T-helper 1 cell treated with Interleukin-12 subunit alpha and Interleukin-12 subunit beta and Interleukin-4 antibody, amounts not matched to agents 30 μg/mL and 1 μg/mL, for 36 hours (primary cell): ENCODE data around the gene SSC5D.
A peak's percentile ranks its signal among the peaks of the same experiment; 100 is the strongest.

Source experiments
- H3K27ac Mint-ChIP-seq: one replicate; pipeline ENCODE4 v1.8.0; 2021; ENCODE audit warnings: mild to moderate bottlenecking, mixed read lengths
- H3K27me3 Mint-ChIP-seq: one replicate; pipeline ENCODE4 v1.8.0; 2021; ENCODE audit warnings: low read depth, mixed read lengths
- H3K36me3 Mint-ChIP-seq: one replicate; pipeline ENCODE4 v1.8.0; 2021; ENCODE audit warnings: low read depth, mixed read lengths
- H3K4me1 Mint-ChIP-seq: one replicate; pipeline ENCODE4 v1.8.0; 2021; ENCODE audit warnings: low read depth, mixed read lengths
- H3K4me3 Mint-ChIP-seq: one replicate; pipeline ENCODE4 v1.8.0; 2021; ENCODE audit warnings: mild to moderate bottlenecking, moderate library complexity, mixed read lengths
- H3K9me3 Mint-ChIP-seq: one replicate; pipeline ENCODE4 v1.8.0; 2021; ENCODE audit warnings: mixed read lengths

SSC5D gene

GRCh38 chr19:55476100-55476775, 12.0 kb upstream of the SSC5D start, which contains the start of gene ZNF628:
ZNF628 (plus strand) TSS chr19:55476617; CDS start chr19:55479911, 3,294 bp downstream.
- H3K4me3 Mint-ChIP-seq: peak within 1 kb of the TSS; percentile 87
- no peaks in the 10 kb centered on the region for H3K9me3 Mint-ChIP-seq
- H3K27me3 Mint-ChIP-seq: no peaks in the 10 kb centered on the region
- H3K36me3 Mint-ChIP-seq: no peaks in the 10 kb centered on the region
- peaks cover 23% of the 10 kb centered on the region for H3K4me1 Mint-ChIP-seq
- H3K27ac Mint-ChIP-seq: peak within 1 kb of the TSS; percentile 91

GRCh38 chr19:55477905-55478304, 10.3 kb upstream of the SSC5D start:
- Mint-ChIP-seq H3K27ac (peak overlapping the region; percentile 73), H3K4me3 (peak overlapping the region; percentile 0)

GRCh38 chr19:55478364-55478763, 9.9 kb upstream of the SSC5D start:
- Mint-ChIP-seq H3K36me3 (no peaks in the 10 kb centered on the region), H3K27ac (no peak overlapping the region), H3K4me3 (peak overlapping the region; percentile 0), H3K9me3 (no peaks in the 10 kb centered on the region), H3K27me3 (no peaks in the 10 kb centered on the region), H3K4me1 (peaks cover 23% of the 10 kb centered on the region)

More at GRCh38 chr19:55477905-55478304, 10.3 kb upstream of the SSC5D start:
- Mint-ChIP-seq H3K4me1 (peaks cover 23% of the 10 kb centered on the region), H3K36me3 (no peaks in the 10 kb centered on the region), H3K27me3 (no peaks in the 10 kb centered on the region), H3K9me3 (no peaks in the 10 kb centered on the region)

- H3K27ac Mint-ChIP-seq: no peak overlapping the region
- H3K36me3 Mint-ChIP-seq: no peaks in the 10 kb centered on the region
- H3K9me3 Mint-ChIP-seq: no peaks in the 10 kb centered on the region
- H3K27me3 Mint-ChIP-seq: no peaks in the 10 kb centered on the region
- H3K4me1 Mint-ChIP-seq: peaks cover 23% of the 10 kb centered on the region
- H3K4me3 Mint-ChIP-seq: peak overlapping the region; percentile 52
Measured at GRCh38 chr19:55479045-55479444, 9.2 kb upstream of the SSC5D start.

- Mint-ChIP-seq H3K9me3 (no peaks in the 10 kb centered on the region), H3K4me3 (peak overlapping the region; percentile 32), H3K4me1 (peaks cover 23% of the 10 kb centered on the region), H3K27me3 (no peaks in the 10 kb centered on the region), H3K36me3 (no peaks in the 10 kb centered on the region), H3K27ac (no peak overlapping the region)
Measured at GRCh38 chr19:55479451-55480230, 8.6 kb upstream of the SSC5D start.

- H3K27ac Mint-ChIP-seq: no peak overlapping the region
- no peaks in the 10 kb centered on the region for H3K36me3 Mint-ChIP-seq
Measured at GRCh38 chr19:55481148-55481793, 7.0 kb upstream of the SSC5D start.

GRCh38 chr19:55481794-55482155, 6.5 kb upstream of the SSC5D start:
- no peaks in the 10 kb centered on the region for H3K27me3 Mint-ChIP-seq

More at GRCh38 chr19:55481148-55481793, 7.0 kb upstream of the SSC5D start:
- no peaks in the 10 kb centered on the region for H3K27me3 Mint-ChIP-seq
- H3K4me1 Mint-ChIP-seq: peaks cover 18% of the 10 kb centered on the region
- no peak overlapping the region for H3K4me3 Mint-ChIP-seq
- no peaks in the 10 kb centered on the region for H3K9me3 Mint-ChIP-seq

GRCh38 chr19:55482156-55482961, 5.9 kb upstream of the SSC5D start:
- Mint-ChIP-seq H3K36me3 (no peaks in the 10 kb centered on the region), H3K9me3 (no peaks in the 10 kb centered on the region), H3K4me1 (peaks cover 18% of the 10 kb centered on the region), H3K27ac (no peak overlapping the region), H3K27me3 (no peaks in the 10 kb centered on the region), H3K4me3 (no peak overlapping the region)

More at GRCh38 chr19:55481794-55482155, 6.5 kb upstream of the SSC5D start:
- Mint-ChIP-seq H3K4me1 (peaks cover 18% of the 10 kb centered on the region), H3K4me3 (no peak overlapping the region), H3K36me3 (no peaks in the 10 kb centered on the region), H3K9me3 (no peaks in the 10 kb centered on the region), H3K27ac (no peak overlapping the region)

GRCh38 chr19:55482967-55483705, 5.1 kb upstream of the SSC5D start:
- Mint-ChIP-seq H3K4me1 (peaks cover 12% of the 10 kb centered on the region), H3K27me3 (no peaks in the 10 kb centered on the region), H3K36me3 (no peaks in the 10 kb centered on the region), H3K4me3 (no peak overlapping the region), H3K27ac (no peak overlapping the region), H3K9me3 (no peaks in the 10 kb centered on the region)

GRCh38 chr19:55483706-55484592, 4.3 kb upstream of the SSC5D start:
- no peaks in the 10 kb centered on the region for H3K27me3 Mint-ChIP-seq
- H3K9me3 Mint-ChIP-seq: no peaks in the 10 kb centered on the region
- H3K4me3 Mint-ChIP-seq: peak overlapping the region; percentile 78
- no peak overlapping the region for H3K27ac Mint-ChIP-seq
- H3K4me1 Mint-ChIP-seq: peaks cover 7% of the 10 kb centered on the region
- no peaks in the 10 kb centered on the region for H3K36me3 Mint-ChIP-seq

GRCh38 chr19:55484593-55485438, 3.4 kb upstream of the SSC5D start, which contains the start of gene NAT14:
NAT14 (plus strand) TSS chr19:55485188; CDS start chr19:55485709, 521 bp downstream.
- peak within 1 kb of the TSS; percentile 49 for H3K27ac Mint-ChIP-seq
- H3K9me3 Mint-ChIP-seq: no peaks in the 10 kb centered on the region

GRCh38 chr19:55485439-55486011, 2.7 kb upstream of the SSC5D start:
- peak overlapping the region; percentile 28 for H3K27ac Mint-ChIP-seq
- H3K4me3 Mint-ChIP-seq: peak overlapping the region; percentile 78
- H3K9me3 Mint-ChIP-seq: no peaks in the 10 kb centered on the region
- no peaks in the 10 kb centered on the region for H3K4me1 Mint-ChIP-seq
- H3K27me3 Mint-ChIP-seq: no peaks in the 10 kb centered on the region
- H3K36me3 Mint-ChIP-seq: no peaks in the 10 kb centered on the region

More at GRCh38 chr19:55484593-55485438, 3.4 kb upstream of the SSC5D start, which contains the start of gene NAT14:
- Mint-ChIP-seq H3K27me3 (no peaks in the 10 kb centered on the region), H3K4me1 (peaks cover 3% of the 10 kb centered on the region), H3K36me3 (no peaks in the 10 kb centered on the region), H3K4me3 (peak within 1 kb of the TSS; percentile 78)
